ENCODE measurements around the gene POP7.
A peak's percentile ranks its signal among the peaks of the same experiment; 100 is the strongest.
"Not testable (repeated sequence)": the region's sequence is repeated elsewhere in the genome, so short reads cannot be mapped to it uniquely, and the experiment has no call there.

Gene POP7

DNA sequence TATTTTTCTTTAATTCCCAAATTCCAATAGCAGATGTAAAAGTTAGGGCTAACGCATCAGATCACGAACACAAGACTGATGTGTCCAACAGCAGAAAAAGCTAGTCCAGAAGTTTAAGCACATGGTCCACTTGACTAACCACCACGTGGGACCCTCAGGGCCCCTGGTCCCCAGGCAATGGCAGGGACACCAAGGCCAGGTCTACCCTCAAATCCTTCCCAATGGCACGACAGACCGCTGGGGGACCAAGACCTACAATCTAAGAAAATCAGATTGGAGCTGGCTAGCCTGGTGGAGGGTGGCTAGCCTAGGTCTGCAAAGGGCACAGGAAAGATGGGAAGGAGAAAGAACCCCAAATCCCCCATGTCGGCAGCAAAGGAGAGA, 13.4 kb upstream of the POP7 start:
- DNase-seq (ENCODE audit: low spot score): no peak

DNA sequence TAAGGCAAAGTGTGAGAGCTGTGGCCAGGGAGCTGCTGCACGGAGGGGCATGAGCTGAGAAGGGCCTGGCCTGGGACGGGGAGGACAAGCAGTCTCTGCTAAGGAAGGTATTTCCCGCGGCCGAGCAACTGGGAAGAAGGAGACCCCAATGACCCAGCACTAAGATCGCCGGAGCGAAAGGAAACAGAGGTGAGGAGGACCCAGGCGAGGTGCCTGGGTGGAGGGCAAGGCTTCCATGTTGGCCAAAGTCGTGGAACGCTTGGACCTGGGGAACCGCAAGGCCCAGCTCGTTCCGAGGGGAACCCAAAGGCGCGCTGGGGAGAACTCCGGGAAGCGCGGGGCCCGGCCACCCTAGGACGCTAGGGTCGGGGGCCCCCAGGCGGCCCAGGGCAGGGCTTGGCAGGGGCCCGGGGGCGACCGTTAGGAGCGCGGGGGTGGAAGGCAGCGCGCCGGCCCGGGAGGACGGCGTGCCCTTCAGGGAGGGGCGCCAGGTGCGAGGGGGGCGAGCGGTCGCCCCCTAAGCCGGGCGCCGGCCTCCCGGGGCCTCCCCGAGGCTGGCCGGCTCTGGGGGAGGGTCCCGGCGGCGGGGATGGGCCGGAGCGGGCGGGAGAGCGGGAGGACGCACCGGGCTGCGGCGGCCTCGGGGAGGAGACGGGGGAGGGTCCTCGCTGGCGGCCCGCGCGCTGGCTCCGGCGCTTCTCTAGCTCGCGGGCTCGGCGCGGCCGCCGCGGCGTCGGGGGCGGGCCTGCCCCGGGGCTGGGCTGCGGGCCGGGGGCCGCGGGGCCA, 12.4 kb upstream of the POP7 start:
- DNase-seq (ENCODE audit: low spot score): peak; percentile 44

- peak; percentile 91 for DNase-seq (ENCODE audit: low spot score)
These were observed 11.7 kb upstream of the POP7 start, which contains the start of gene GIGYF1 for GRCh38 chr7:100694098-100694745. Gene GIGYF1 (minus strand): TSS chr7:100694250. CDS start chr7:100688238, 6,012 bp downstream.

DNA sequence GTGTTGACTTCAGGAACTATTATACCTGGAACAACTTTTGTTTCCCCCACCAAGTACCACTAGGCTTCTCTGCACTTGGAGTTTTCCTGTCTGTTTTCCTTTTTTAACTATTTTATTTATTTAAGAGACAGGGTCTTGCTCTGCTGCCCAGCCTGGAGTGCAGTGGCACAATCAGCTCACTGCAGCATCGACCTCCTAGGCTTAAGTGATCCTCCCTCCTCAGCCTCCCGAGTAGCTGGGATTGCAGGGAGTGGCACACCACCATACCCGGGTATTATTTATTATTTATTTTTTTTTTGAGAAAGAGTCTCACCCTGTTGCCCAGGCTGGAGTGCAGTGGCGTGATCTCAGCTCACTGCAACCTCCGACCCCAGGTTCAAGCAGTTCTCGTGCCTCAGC, 9.8 kb upstream of the POP7 start:
- DNase-seq (ENCODE audit: low spot score): no peak

DNA sequence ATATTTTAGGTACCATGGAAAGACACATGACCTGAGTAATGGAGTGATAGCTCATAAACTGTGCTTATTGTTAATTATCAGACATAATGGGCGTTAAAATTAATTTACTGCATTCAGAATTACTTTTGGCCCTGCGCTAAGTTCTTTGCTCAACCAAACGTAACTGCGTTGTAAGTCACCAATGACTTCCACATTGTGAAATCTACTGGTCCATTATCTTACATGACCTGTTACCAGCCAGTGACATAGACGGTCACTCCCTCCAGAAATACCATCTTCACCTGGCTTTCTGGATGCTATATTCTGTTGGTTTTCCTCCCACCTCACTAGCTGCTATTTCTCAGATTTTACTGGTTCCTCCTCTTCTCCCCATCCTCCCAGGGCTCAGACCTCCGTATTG, 6.9 kb upstream of the POP7 start:
- DNase-seq (ENCODE audit: low spot score): no peak

GRCh38 chr7:100701089-100701488, 4.8 kb upstream of the POP7 start:
- not testable (repeated sequence) for DNase-seq (ENCODE audit: low spot score)

- peak; percentile 89 for DNase-seq (ENCODE audit: low spot score)
These were observed 585 bp upstream of the POP7 start for GRCh38 chr7:100705320-100705752.

GRCh38 chr7:100706672-100707311, 871 bp downstream of the POP7 start:
- no peak for DNase-seq (ENCODE audit: low spot score)

DNA sequence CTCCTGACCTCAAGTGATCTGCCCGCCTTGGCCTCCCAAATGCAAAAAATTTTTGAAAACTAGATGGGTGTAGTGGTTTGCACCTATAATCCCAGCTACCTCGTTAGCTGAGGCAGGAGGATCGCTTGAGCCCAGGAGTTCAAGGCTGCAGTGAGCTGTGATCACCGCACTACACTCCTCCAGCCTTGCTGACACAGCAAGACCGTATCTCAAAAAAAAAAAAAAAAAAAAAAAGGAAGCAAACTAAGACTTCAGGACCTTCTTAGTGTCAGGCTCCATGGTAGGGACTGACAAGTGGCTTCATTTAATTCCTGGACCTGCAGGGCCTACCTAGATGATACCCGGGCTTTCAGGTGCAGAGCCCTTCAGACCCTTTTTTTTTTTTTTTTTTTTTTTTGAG, 2.5 kb downstream of the POP7 start:
- no peak for DNase-seq (ENCODE audit: low spot score)

- DNase-seq (ENCODE audit: low spot score): no peak
These were observed 4.5 kb downstream of the POP7 start for GRCh38 chr7:100710452-100710851.

DNA sequence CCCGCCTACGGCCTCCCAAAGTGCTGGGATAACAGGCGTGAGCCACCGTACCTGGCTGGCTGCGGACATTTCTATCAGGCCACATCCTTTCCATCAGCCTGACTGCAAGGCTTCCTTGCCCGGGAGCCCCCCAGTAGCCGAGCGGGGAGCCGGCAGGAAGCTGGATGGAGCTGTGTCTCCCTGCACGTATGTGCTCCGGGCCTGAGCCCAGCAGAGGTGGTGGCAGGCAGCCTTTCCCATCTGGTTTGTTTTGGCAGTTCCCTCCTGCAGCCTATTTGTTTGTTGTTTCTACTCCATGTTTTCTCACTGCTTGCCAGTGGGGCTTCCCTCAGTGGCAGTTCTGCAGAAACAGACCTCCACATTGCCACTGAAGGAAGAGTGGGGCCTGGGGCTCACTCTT, 5.4 kb downstream of the POP7 start:
- DNase-seq (ENCODE audit: low spot score): no peak

DNA sequence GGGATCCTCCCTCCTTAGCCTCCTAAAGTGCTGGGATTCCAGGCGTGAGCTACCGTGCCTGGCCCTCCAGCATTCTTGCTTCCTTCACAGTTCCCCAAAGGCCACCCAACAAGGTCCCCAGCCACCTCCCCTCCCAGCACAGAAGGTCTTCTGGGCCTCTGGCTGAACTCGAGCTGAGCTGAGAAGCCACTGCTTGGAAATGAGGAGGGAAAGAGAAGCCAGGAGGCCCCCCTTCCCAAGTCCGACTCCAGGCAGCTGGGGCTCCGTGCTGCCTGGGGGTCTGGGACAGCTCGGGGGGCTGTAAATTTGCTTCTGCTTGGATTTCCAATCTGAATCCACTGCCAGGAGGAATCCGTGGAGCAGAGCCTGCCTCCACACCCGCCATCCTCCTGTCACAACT, 8.8 kb downstream of the POP7 start:
- no peak for DNase-seq (ENCODE audit: low spot score)

GRCh38 chr7:100717073-100717472, 11.2 kb downstream of the POP7 start:
- DNase-seq (ENCODE audit: low spot score): not testable (repeated sequence)

GRCh38 chr7:100719523-100720278, 13.8 kb downstream of the POP7 start:
- peak; percentile 33 for DNase-seq (ENCODE audit: low spot score)

DNA sequence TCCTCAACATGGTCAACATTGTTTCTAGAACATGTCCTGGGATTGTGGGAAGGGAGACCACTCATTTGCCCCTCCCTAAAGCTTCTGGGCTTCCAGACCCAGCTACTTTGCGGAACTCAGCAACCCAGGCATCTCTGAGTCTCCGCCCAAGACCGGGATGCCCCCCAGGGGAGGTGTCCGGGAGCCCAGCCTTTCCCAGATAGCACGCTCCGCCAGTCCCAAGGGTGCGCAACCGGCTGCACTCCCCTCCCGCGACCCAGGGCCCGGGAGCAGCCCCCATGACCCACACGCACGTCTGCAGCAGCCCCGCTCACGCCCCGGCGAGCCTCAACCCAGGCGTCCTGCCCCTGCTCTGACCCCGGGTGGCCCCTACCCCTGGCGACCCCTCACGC, 14.4 kb downstream of the POP7 start, which contains the start of gene EPO:
Gene EPO (plus strand): TSS at position 190 of the 392 bp plus-strand sequence. CDS start 513 bp downstream, outside the sequence.
- DNase-seq (ENCODE audit: low spot score): no peak

GRCh38 chr7:100720671-100721504, 15.0 kb downstream of the POP7 start:
- DNase-seq (ENCODE audit: low spot score): no peak

DNA sequence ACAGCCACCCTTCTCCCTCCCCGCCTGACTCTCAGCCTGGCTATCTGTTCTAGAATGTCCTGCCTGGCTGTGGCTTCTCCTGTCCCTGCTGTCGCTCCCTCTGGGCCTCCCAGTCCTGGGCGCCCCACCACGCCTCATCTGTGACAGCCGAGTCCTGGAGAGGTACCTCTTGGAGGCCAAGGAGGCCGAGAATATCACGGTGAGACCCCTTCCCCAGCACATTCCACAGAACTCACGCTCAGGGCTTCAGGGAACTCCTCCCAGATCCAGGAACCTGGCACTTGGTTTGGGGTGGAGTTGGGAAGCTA, 15.5 kb downstream of the POP7 start:
- no peak for DNase-seq (ENCODE audit: low spot score)

- no peak for DNase-seq (ENCODE audit: low spot score)
These were observed 16.7 kb downstream of the POP7 start for GRCh38 chr7:100722480-100723212.

DNA sequence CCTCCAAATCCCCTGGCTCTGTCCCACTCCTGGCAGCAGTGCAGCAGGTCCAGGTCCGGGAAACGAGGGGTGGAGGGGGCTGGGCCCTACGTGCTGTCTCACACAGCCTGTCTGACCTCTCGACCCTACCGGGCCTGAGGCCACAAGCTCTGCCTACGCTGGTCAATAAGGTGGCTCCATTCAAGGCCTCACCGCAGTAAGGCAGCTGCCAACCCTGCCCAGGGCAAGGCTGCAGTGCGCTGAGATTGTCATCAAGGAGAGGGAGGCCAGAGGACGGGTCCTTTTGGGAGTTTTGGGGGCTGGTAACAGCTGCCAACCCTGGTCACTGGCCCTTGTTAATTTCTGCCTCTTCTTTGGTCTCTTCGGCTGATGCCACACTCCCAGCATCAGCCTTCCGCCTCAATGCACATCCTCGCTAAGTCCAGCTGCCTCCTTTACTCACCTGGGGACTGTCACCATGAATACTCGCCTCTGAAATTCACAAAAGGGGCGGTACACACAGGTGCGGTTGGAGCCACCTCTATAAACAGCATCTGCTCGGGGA, 17.9 kb downstream of the POP7 start:
- no peak for DNase-seq (ENCODE audit: low spot score)

- not testable (repeated sequence) for DNase-seq (ENCODE audit: low spot score)
These were observed 18.4 kb downstream of the POP7 start for GRCh38 chr7:100724364-100724763.

Measured in AG08396 (cell line).